Amniotic stem cell (primary cell): Measurements from ENCODE around the gene CHRM1.

ENCODE experiments used
- DNase-seq: peaks from one replicate; lab custom pipeline; 2025; lab: John Stamatoyannopoulos, UW

CHRM1 gene

GRCh38 chr11:62925745-62926679, 4.8 kb upstream of the CHRM1 start:
- DNase-seq = no peak

GRCh38 chr11:62925308-62925707, 4.1 kb upstream of the CHRM1 start:
- no peak for DNase-seq

- DNase-seq = no peak
These were observed 2.6 kb upstream of the CHRM1 start for GRCh38 chr11:62923601-62924411.

- no peak for DNase-seq
These were observed 1.7 kb upstream of the CHRM1 start for GRCh38 chr11:62922653-62923431.

GRCh38 chr11:62922189-62922589, 1.0 kb upstream of the CHRM1 start:
- no peak for DNase-seq

GRCh38 chr11:62921573-62922188, 518 bp upstream of the CHRM1 start:
- no peak for DNase-seq

GRCh38 chr11:62919898-62920640, 1.1 kb downstream of the CHRM1 start:
- DNase-seq = no peak

GRCh38 chr11:62919476-62919875, 1.7 kb downstream of the CHRM1 start:
- no peak for DNase-seq

GRCh38 chr11:62918531-62918930, 2.6 kb downstream of the CHRM1 start:
- no peak for DNase-seq

- DNase-seq = no peak
These were observed 3.2 kb downstream of the CHRM1 start for GRCh38 chr11:62917906-62918502.

GRCh38 chr11:62914416-62914815, 6.7 kb downstream of the CHRM1 start:
- DNase-seq = no peak

- no peak for DNase-seq
These were observed 8.9 kb downstream of the CHRM1 start for GRCh38 chr11:62912268-62912667.

GRCh38 chr11:62911137-62912130, 9.7 kb downstream of the CHRM1 start:
- DNase-seq = no peak

- no peak for DNase-seq
These were observed 10.9 kb downstream of the CHRM1 start for GRCh38 chr11:62910141-62910882.

GRCh38 chr11:62909107-62909894, 11.9 kb downstream of the CHRM1 start:
- DNase-seq = no peak

- no peak for DNase-seq
These were observed 12.6 kb downstream of the CHRM1 start for GRCh38 chr11:62908468-62909072.

- DNase-seq = no peak
These were observed 15.1 kb downstream of the CHRM1 start for GRCh38 chr11:62905927-62906531.
